Osteocyte (in vitro differentiated cells): ENCODE measurements around the gene LENEP. TPM values are rescaled to one million over a fixed set of nuclear protein-coding genes. Genes with fewer than 3 reads are reported as not detected.

ENCODE experiments used
- DNase-seq: peaks from one replicate; pipeline ENCODE4 v3.0.0; 2021; ENCODE audit warnings: mixed read lengths; ENCODE audit not compliant: unreplicated experiment; ENCODE audit errors: extremely low spot score
- H3K27ac Mint-ChIP-seq: one replicate; pipeline ENCODE4 v1.8.0; 2021; ENCODE audit warnings: mild to moderate bottlenecking, mixed read lengths; ENCODE audit not compliant: unreplicated experiment
- H3K27me3 Mint-ChIP-seq: one replicate; pipeline ENCODE4 v1.8.0; 2021; ENCODE audit warnings: mixed read lengths; ENCODE audit not compliant: unreplicated experiment
- H3K36me3 Mint-ChIP-seq: one replicate; pipeline ENCODE4 v1.8.0; 2021; ENCODE audit warnings: mixed read lengths; ENCODE audit not compliant: unreplicated experiment
- H3K4me1 Mint-ChIP-seq: one replicate; pipeline ENCODE4 v1.8.0; 2021; ENCODE audit warnings: mixed read lengths; ENCODE audit not compliant: unreplicated experiment
- H3K4me3 Mint-ChIP-seq: one replicate; pipeline ENCODE4 v1.8.0; 2021; ENCODE audit warnings: mild to moderate bottlenecking, moderate library complexity, mixed read lengths; ENCODE audit not compliant: unreplicated experiment
- H3K9me3 Mint-ChIP-seq: one replicate; pipeline ENCODE4 v1.8.0; 2021; ENCODE audit warnings: mixed read lengths; ENCODE audit not compliant: unreplicated experiment
- CTCF ChIP-seq: fragments of 200-600 bp; sonication (generic); IDR thresholded peaks from 2 replicates; pipeline ENCODE4 v1.5.0; 2021; ENCODE audit warnings: antibody characterized with exemption, mild to moderate bottlenecking, moderate library complexity
- total RNA-seq: library from RNA; stranded (reverse); gene quantifications from 2 replicates; pipeline ENCODE4 v1.2.1, GENCODE V29; 2021

The LENEP gene
- total RNA-seq, 1 donor from 2014 or later: not detected

GRCh38 chr1:155006601-155007101 lies 13.3 kb downstream of the LENEP start:
- Mint-ChIP-seq H3K4me3 (no peak overlapping the region), H3K4me1 (peaks cover 26% of the 10 kb centered on the region), H3K27me3 (no peaks in the 10 kb centered on the region), H3K36me3 (peaks cover 2% of the 10 kb centered on the region), H3K27ac (peak overlapping the region; percentile 41), H3K9me3 (no peaks in the 10 kb centered on the region)
- no peak for DNase-seq
- TF ChIP-seq CTCF: no peak

GRCh38 chr1:155007251-155007828 lies 14.0 kb downstream of the LENEP start:
- H3K36me3 Mint-ChIP-seq: peaks cover 2% of the 10 kb centered on the region
- peaks cover 29% of the 10 kb centered on the region for H3K4me1 Mint-ChIP-seq
- no peak overlapping the region for H3K4me3 Mint-ChIP-seq
- no peak for TF ChIP-seq CTCF
- H3K27ac Mint-ChIP-seq: no peak overlapping the region
- H3K9me3 Mint-ChIP-seq: no peaks in the 10 kb centered on the region
- no peak for DNase-seq
- no peaks in the 10 kb centered on the region for H3K27me3 Mint-ChIP-seq

GRCh38 chr1:155008015-155008941 lies 14.9 kb downstream of the LENEP start:
- no peaks in the 10 kb centered on the region for H3K9me3 Mint-ChIP-seq
- H3K4me1 Mint-ChIP-seq: peaks cover 31% of the 10 kb centered on the region
- TF ChIP-seq CTCF: no peak
- DNase-seq: no peak
- H3K4me3 Mint-ChIP-seq: no peak overlapping the region
- peaks cover 2% of the 10 kb centered on the region for H3K36me3 Mint-ChIP-seq
- no peaks in the 10 kb centered on the region for H3K27me3 Mint-ChIP-seq
- no peak overlapping the region for H3K27ac Mint-ChIP-seq

GRCh38 chr1:155009221-155009711 lies 15.9 kb downstream of the LENEP start:
- H3K9me3 Mint-ChIP-seq: no peaks in the 10 kb centered on the region
- no peak for TF ChIP-seq CTCF
- H3K4me3 Mint-ChIP-seq: no peak overlapping the region
- no peaks in the 10 kb centered on the region for H3K27me3 Mint-ChIP-seq
- no peak overlapping the region for H3K27ac Mint-ChIP-seq
- peaks cover 26% of the 10 kb centered on the region for H3K4me1 Mint-ChIP-seq
- DNase-seq: no peak
- H3K36me3 Mint-ChIP-seq: peaks cover 2% of the 10 kb centered on the region

GRCh38 chr1:155009742-155010141 lies 16.4 kb downstream of the LENEP start:
- Mint-ChIP-seq H3K27me3 (no peaks in the 10 kb centered on the region), H3K4me1 (peaks cover 21% of the 10 kb centered on the region), H3K4me3 (no peak overlapping the region), H3K9me3 (no peaks in the 10 kb centered on the region), H3K27ac (no peak overlapping the region), H3K36me3 (peaks cover 2% of the 10 kb centered on the region)
- TF ChIP-seq CTCF: no peak
- DNase-seq: no peak
